ENCODE data around the gene KCNN3. TPM values are rescaled to one million over a fixed set of nuclear protein-coding genes. Genes with fewer than 3 reads are reported as not detected.
"Not testable (repeated sequence)": the region's sequence is repeated elsewhere in the genome, so short reads cannot be mapped to it uniquely, and the experiment has no call there.

The KCNN3 gene
- total RNA-seq, 1 experiment from 2014 or later: not detected

DNA sequence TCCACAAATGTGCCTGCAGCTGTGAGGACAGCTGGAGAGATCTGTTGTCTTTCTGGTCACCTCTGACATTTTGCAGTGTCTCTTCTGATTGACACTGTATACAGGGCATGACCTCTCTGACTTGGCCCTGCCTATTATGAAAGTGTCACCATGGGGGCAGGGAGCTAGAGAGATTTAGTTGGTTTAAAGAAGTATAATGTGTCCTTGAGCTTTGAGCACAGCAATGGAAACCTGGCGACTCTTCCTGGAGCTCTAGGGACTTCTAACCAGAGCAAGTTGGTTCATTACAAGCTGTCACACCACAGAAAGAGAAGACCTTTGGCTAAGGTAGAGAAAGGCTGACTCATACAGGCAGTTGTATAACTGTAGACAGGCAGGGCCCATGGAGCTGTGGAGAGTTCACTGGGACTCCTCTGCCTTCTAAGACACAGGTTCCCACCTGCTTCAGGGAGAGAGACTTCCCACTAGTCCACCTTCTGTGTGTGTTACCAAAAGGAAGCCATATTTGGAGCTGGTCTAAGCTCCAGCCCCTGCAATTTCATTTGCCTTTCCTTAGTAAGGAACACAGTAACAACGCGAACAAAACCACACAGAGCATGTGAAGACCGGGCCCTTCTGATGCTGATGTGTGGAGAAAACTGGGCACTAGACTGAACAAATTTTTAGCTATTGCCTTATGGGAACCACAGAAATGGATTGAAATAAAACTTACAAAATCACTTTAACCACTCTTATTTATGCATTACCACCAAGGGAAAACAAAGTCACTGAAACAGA is 171.6 kb downstream of the KCNN3 start:
- DNase-seq (ENCODE audit: low read depth in 1 of 2, low spot score in 2 of 2): no peak
- Histone ChIP-seq H3K4me3 (no peak overlapping the region), H3K4me1 (replicated peaks) (no peaks in the 10 kb centered on the region), H3K27ac (no peak overlapping the region), H3K27me3 (replicated peaks) (peaks cover 16% of the 10 kb centered on the region), H3K36me3 (no peaks in the 10 kb centered on the region), H3K9me3 (replicated peaks) (no peaks in the 10 kb centered on the region)

DNA sequence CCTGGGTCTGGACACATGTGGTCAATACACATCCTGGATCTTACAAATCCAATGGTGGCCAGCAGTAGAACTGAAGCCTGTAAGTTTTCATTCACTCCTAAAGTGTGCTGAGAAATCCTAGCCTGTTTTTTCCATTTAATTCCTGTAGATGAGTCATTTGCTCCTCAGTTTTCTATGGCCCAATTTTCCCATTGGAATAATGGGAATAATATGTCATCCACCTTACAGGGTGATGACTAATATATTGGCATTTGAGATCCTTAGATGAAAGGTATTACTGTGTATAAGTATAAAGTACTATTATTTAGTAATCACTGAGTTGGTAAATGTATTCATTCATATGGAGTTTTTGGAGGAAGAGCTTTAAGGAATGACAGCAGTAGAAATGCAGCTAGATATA is 172.4 kb downstream of the KCNN3 start:
- no peaks in the 10 kb centered on the region for H3K36me3 ChIP-seq
- DNase-seq (ENCODE audit: low read depth in 1 of 2, low spot score in 2 of 2): no peak
- H3K27me3 ChIP-seq (replicated peaks): peaks cover 15% of the 10 kb centered on the region
- H3K4me1 ChIP-seq (replicated peaks): no peaks in the 10 kb centered on the region
- H3K27ac ChIP-seq: no peak overlapping the region
- H3K9me3 ChIP-seq (replicated peaks): no peaks in the 10 kb centered on the region
- H3K4me3 ChIP-seq: no peak overlapping the region

DNA sequence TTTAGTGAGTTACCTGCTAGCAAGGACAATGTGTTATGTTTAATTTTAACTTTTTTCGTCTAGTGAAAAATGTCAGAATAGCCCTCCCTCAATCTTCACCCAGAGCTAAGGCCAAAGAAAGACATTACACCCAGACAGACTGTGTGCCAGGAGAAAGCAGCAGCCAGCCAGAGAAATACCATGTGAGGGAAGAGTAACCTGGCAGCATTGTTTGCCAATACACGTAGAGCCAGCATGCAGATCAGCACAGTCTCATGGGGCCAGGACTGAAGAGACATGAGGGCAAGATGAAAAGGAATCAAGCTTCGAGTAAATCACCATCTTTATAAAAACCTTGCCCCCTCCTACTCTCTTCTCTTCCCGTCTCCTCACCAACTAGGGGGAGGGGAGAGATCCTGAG is 173.6 kb downstream of the KCNN3 start:
- H3K27ac ChIP-seq: no peak overlapping the region
- peaks cover 20% of the 10 kb centered on the region for H3K27me3 ChIP-seq (replicated peaks)

DNA sequence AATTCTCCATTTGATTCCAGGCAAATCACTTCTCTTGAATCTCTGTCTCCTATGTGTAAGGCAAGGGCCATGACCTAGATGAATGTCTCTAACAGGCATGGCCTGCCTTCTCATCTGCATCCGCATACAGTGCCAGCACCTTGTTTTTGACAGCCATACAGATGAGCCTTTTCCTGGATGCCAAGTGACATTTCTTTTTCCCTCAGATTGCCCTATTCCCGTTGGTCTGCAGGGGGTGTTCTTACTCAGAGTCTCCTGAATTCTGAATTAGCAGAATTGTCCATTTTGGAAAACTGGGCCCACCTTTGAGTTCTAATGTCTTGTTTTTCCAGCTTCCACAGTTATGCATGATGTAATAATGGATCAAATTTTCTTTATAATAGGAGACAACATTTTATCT is 174.1 kb downstream of the KCNN3 start:
- no peak overlapping the region for H3K4me3 ChIP-seq
- DNase-seq (ENCODE audit: low read depth in 1 of 2, low spot score in 2 of 2): no peak
- H3K27me3 ChIP-seq (replicated peaks): peaks cover 17% of the 10 kb centered on the region
- H3K36me3 ChIP-seq: no peaks in the 10 kb centered on the region
- H3K27ac ChIP-seq: no peak overlapping the region
- no peaks in the 10 kb centered on the region for H3K9me3 ChIP-seq (replicated peaks)
- no peaks in the 10 kb centered on the region for H3K4me1 ChIP-seq (replicated peaks)

More for the DNA sequence above, 173.6 kb downstream of the KCNN3 start:
- Histone ChIP-seq H3K4me1 (replicated peaks) (no peaks in the 10 kb centered on the region), H3K9me3 (replicated peaks) (no peaks in the 10 kb centered on the region), H3K4me3 (no peak overlapping the region), H3K36me3 (no peaks in the 10 kb centered on the region)
- no peak for DNase-seq (ENCODE audit: low read depth in 1 of 2, low spot score in 2 of 2)

DNA sequence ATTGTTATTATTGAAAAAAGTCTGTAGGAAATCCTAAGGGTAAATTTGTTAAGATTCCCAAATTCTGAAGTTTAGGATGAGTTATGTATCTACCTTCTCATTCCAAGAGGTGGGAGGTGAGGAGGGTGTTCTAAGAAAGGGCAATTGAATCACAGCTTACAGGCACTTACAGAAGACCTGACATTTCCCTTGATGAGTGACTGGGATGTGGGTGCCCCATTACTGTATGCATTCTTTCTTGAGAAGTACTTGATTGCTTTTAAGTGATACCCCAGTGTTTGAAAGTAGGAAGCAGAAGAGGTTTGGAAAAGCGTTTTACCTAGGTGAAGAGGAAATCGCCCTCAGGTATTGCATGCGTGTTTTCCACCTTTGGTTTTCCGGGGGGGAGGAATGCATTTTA is 175.1 kb downstream of the KCNN3 start:
- H3K9me3 ChIP-seq (replicated peaks): no peaks in the 10 kb centered on the region
- no peaks in the 10 kb centered on the region for H3K36me3 ChIP-seq
- no peak overlapping the region for H3K4me3 ChIP-seq
- H3K4me1 ChIP-seq (replicated peaks): no peaks in the 10 kb centered on the region
- H3K27ac ChIP-seq: no peak overlapping the region
- no peak for DNase-seq (ENCODE audit: low read depth in 1 of 2, low spot score in 2 of 2)
- peaks cover 17% of the 10 kb centered on the region for H3K27me3 ChIP-seq (replicated peaks)

DNA sequence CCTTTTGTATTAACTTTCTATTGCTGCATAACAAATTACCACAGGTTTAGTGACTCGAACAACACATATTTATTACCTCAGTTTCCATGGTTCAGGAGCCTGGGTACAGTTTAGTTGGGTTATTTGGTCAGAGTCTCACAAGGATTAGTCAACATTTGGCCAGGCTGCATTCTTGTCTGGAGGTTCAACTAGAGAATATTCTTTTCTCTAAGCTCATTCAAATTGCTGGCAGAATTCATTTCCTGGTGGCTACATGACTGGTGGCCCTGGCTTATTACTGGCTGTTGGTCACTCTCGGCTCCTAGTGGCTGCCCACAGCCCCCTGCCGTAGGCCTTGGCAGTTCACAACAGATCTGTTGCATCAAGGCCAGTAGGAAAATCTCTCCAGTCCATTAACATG is 181.0 kb downstream of the KCNN3 start:
- Histone ChIP-seq H3K27ac (no peak overlapping the region), H3K9me3 (replicated peaks) (no peaks in the 10 kb centered on the region), H3K4me3 (no peak overlapping the region), H3K4me1 (replicated peaks) (no peaks in the 10 kb centered on the region), H3K27me3 (replicated peaks) (peaks cover 29% of the 10 kb centered on the region), H3K36me3 (no peaks in the 10 kb centered on the region)
- no peak for DNase-seq (ENCODE audit: low read depth in 1 of 2, low spot score in 2 of 2)

DNA sequence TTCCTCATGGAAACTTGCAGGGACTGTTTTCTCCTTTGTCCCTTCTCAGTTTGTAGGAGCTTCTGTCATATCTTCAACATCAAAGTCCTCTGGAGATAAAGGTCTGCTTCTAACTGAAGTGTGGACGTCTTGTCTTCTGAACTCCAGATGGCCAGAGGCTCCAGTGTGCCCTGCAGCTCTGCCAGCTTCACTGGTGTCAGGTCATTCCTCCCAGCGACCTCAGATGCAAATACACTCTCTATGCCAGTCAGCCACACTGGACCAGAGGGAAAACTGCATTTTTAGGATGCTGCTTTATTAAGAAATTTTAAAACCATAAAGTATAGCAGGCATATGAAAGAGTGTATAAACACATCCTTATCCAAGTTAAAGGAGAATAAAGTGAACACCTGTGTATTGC is 183.6 kb downstream of the KCNN3 start:
- Histone ChIP-seq H3K36me3 (no peaks in the 10 kb centered on the region), H3K4me3 (no peak overlapping the region), H3K4me1 (replicated peaks) (no peaks in the 10 kb centered on the region), H3K27ac (no peak overlapping the region), H3K27me3 (replicated peaks) (peaks cover 31% of the 10 kb centered on the region), H3K9me3 (replicated peaks) (no peaks in the 10 kb centered on the region)
- DNase-seq (ENCODE audit: low read depth in 1 of 2, low spot score in 2 of 2): no peak

DNA sequence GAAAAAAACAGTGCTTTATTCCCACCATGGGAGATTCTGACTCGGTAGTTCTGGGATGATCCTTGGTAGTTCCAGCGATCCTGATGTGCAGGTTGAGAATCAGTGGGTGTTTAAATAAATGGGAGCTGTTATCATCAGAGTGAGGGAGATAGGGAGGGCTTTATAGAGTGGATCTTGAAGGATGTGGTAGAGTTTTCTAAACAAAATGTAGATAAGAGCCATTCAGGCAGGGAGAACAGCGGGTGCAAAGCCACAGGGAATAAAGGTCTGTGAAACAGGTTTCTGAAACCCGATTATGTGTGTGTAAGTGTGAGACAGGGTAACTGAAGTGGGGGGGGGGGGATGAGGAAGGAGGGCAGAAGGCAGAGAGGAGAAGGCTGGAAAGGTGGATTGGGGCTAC is 186.3 kb downstream of the KCNN3 start:
- peaks cover 28% of the 10 kb centered on the region for H3K27me3 ChIP-seq (replicated peaks)
- no peaks in the 10 kb centered on the region for H3K36me3 ChIP-seq
- no peaks in the 10 kb centered on the region for H3K4me1 ChIP-seq (replicated peaks)
- H3K9me3 ChIP-seq (replicated peaks): no peaks in the 10 kb centered on the region
- no peak overlapping the region for H3K4me3 ChIP-seq
- no peak overlapping the region for H3K27ac ChIP-seq
- no peak for DNase-seq (ENCODE audit: low read depth in 1 of 2, low spot score in 2 of 2)

DNA sequence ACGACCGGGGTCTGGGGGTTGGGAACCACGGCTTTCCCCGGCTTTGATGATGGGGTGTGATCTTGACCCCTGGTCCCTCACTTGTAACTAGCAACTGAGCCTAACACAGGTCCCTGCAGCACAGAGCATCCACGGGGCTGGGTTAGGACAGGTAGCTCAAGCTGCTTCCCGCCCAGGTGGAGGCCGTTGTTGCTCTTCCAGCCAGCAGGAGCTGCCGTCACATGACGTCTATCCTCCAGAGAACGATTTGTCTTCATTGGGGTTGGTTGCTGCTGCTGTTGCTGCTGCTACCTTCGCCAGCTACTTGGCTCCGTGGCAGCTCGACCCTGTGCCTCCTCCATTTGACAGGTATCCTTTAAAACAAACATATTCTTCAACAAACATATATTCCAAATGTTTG is 187.8 kb downstream of the KCNN3 start:
- no peak for DNase-seq (ENCODE audit: low read depth in 1 of 2, low spot score in 2 of 2)
- Histone ChIP-seq H3K4me1 (replicated peaks) (no peaks in the 10 kb centered on the region), H3K27ac (no peak overlapping the region), H3K27me3 (replicated peaks) (peaks cover 18% of the 10 kb centered on the region), H3K4me3 (no peak overlapping the region), H3K9me3 (replicated peaks) (no peaks in the 10 kb centered on the region), H3K36me3 (no peaks in the 10 kb centered on the region)

DNA sequence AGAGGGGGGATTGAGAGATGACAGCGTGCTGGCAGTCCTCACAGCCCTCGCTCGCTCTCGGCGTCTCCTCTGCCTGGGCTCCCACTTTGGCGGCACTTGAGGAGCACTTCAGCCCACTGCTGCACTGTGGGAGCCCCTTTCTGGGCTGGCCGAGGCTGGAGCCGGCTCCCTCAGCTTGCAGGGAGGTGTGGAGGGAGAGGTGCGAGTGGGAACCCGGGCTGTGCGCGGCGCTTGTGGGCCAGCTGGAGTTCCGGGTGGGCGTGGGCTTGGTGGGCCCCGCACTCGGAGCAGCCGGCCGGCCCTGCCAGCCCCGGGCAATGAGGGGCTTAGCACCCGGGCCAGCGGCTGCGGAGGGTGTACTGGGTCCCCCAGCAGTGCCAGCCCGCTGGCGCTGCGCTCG is 192.2 kb downstream of the KCNN3 start:
- H3K9me3 ChIP-seq (replicated peaks); H3K27ac ChIP-seq; H3K4me1 ChIP-seq (replicated peaks); H3K27me3 ChIP-seq (replicated peaks); DNase-seq (ENCODE audit: low read depth in 1 of 2, low spot score in 2 of 2); H3K36me3 ChIP-seq; H3K4me3 ChIP-seq: not testable (repeated sequence)

DNA sequence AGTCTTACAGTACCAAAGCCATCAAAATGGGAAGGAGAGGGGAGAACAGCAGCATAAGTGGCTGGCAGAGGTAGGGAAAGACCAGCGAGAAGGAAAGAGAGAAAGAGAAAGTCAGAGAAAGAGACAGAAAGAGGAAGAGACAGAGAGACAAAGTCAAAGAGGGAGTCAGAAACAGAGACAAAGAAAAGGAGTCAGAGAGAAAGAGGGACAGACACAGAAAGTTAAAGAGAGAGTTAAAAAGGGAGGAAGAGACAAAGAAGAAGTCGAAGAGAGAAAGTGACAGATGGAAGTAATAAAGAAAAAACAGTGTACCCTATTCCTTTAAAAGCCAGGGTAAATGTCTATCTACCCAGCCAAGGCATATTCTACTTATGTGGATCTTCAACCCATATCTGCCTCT is 193.2 kb downstream of the KCNN3 start:
- not testable (repeated sequence) for H3K27ac ChIP-seq; DNase-seq (ENCODE audit: low read depth in 1 of 2, low spot score in 2 of 2); H3K9me3 ChIP-seq (replicated peaks); H3K36me3 ChIP-seq; H3K27me3 ChIP-seq (replicated peaks); H3K4me1 ChIP-seq (replicated peaks); H3K4me3 ChIP-seq

DNA sequence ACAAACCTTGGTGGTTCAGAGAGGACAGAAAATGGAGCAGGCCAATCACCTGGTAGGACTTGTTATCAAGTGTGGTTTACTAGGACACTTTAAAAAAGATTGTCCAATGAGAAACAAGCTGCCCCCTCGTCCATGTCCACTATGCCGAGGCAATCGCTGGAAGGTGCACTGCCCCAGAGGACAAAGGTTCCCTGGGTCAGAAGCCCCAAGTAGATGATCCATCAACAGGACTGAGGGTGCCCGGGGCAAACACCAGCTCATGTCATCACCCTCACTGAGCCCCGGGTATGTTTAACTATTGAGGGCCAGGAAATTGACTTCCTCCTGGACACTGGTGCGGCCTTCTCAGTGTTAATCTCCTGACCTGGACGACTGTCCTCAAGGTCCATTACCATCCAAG is 195.6 kb downstream of the KCNN3 start:
- DNase-seq (ENCODE audit: low read depth in 1 of 2, low spot score in 2 of 2); H3K36me3 ChIP-seq; H3K9me3 ChIP-seq (replicated peaks); H3K4me1 ChIP-seq (replicated peaks); H3K27me3 ChIP-seq (replicated peaks); H3K27ac ChIP-seq; H3K4me3 ChIP-seq: not testable (repeated sequence)

DNA sequence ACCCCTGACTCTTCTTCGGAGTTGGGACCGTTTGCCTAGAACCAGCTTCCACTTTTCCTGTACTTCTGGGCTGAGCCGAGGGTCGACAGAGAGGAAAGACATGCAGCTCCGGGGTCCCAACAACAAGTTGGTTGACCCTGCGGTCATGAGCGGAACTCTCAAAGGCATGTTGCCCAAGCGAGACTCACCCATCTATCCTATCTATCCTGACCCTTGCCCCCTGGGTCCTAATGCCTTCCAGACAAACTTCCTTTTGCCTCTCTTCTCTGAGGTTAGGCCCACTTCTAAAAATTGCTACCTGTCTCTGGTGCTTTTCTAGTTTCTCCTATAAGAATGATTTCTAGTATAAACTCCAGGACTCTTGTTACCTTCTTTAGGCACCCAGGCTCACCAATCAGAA is 197.8 kb downstream of the KCNN3 start:
- H3K9me3 ChIP-seq (replicated peaks); H3K4me1 ChIP-seq (replicated peaks); H3K4me3 ChIP-seq; H3K36me3 ChIP-seq; DNase-seq (ENCODE audit: low read depth in 1 of 2, low spot score in 2 of 2); H3K27me3 ChIP-seq (replicated peaks); H3K27ac ChIP-seq: not testable (repeated sequence)

DNA sequence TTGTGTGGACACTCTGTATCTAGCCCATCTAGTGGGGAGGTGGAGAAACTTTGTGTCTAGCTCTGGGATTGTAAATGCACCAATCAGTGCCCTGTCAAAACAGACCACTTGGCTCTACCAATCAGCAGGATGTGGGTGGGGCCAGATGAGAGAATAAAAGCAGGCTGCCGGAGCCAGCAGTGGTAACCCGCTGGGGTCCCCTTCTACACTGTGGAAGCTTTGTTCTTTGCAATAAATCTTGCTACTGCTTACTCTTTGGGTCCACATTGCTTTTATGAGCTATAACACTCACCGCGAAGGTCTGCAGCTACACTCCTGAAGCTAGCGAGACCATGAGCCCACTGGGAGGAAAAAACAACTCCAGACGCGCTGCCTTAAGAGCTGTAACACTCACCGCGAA is 198.7 kb downstream of the KCNN3 start:
- not testable (repeated sequence) for H3K9me3 ChIP-seq (replicated peaks); H3K4me3 ChIP-seq; DNase-seq (ENCODE audit: low read depth in 1 of 2, low spot score in 2 of 2); H3K4me1 ChIP-seq (replicated peaks); H3K27me3 ChIP-seq (replicated peaks); H3K36me3 ChIP-seq; H3K27ac ChIP-seq
